Activated naive CD4-positive, alpha-beta T cell treated with anti-CD3 and anti-CD28 coated beads for 36 hours (primary cell): ENCODE data around the gene CLCN6. TPM values are rescaled to one million over a fixed set of nuclear protein-coding genes. Genes with fewer than 3 reads are reported as not detected.

ENCODE experiments used
- CTCF ChIA-PET: fragments of 350-600 bp; sonication (Branson Sonifier 250); formaldehyde crosslinking; loops from one replicate; lab custom pipeline; 2021; ENCODE audit warnings: antibody characterized with exemption; lab: Charles Lee
- DNase-seq: peaks from one replicate; pipeline ENCODE4 v3.0.0-alpha.2; 2020
- H3K27ac Mint-ChIP-seq: one replicate; pipeline ENCODE4 v1.8.0; 2021; ENCODE audit warnings: mild to moderate bottlenecking, mixed read lengths
- H3K27me3 Mint-ChIP-seq: one replicate; pipeline ENCODE4 v1.8.0; 2021; ENCODE audit warnings: low read depth, mixed read lengths
- H3K36me3 Mint-ChIP-seq: one replicate; pipeline ENCODE4 v1.8.0; 2021; ENCODE audit warnings: low read depth, mixed read lengths
- H3K4me1 Mint-ChIP-seq: one replicate; pipeline ENCODE4 v1.8.0; 2021; ENCODE audit warnings: low read depth, mixed read lengths
- H3K4me3 Mint-ChIP-seq: one replicate; pipeline ENCODE4 v1.8.0; 2021; ENCODE audit warnings: mild to moderate bottlenecking, moderate library complexity, mixed read lengths
- H3K9me3 Mint-ChIP-seq: one replicate; pipeline ENCODE4 v1.8.0; 2021; ENCODE audit warnings: mixed read lengths
- intact Hi-C: fragments of 100-400 bp; cut with micrococcal nuclease; formaldehyde crosslinking; loops from one replicate; pipeline ENCODE4 v1.15.1; 2023
- total RNA-seq, 2 experiments: library from RNA; stranded (reverse); gene quantifications; one replicate each; pipeline ENCODE4 v1.2.3, GENCODE V29; 2021

CLCN6 gene
- total RNA-seq, 2 experiments from 2014 or later, result 11.3 to 11.6 TPM

- H3K4me1 Mint-ChIP-seq, result peaks cover 8% of the 10 kb centered on the region
- no peak overlapping the region for H3K4me3 Mint-ChIP-seq
- intact Hi-C loops, result no loop called here
- CTCF ChIA-PET, result no interaction called here
- no peaks in the 10 kb centered on the region for H3K9me3 Mint-ChIP-seq
- DNase-seq, result peak; percentile 75
- H3K27ac Mint-ChIP-seq, result no peak overlapping the region
- peaks cover 48% of the 10 kb centered on the region for H3K27me3 Mint-ChIP-seq
- no peaks in the 10 kb centered on the region for H3K36me3 Mint-ChIP-seq
Measured at GRCh38 chr1:11858968-11859871, 53.2 kb downstream of the CLCN6 start.

GRCh38 chr1:11860083-11860482, 54.1 kb downstream of the CLCN6 start:
- no peak for DNase-seq
- Mint-ChIP-seq H3K9me3 (no peaks in the 10 kb centered on the region), H3K27me3 (peaks cover 47% of the 10 kb centered on the region), H3K36me3 (no peaks in the 10 kb centered on the region), H3K27ac (no peak overlapping the region), H3K4me3 (no peak overlapping the region), H3K4me1 (peaks cover 8% of the 10 kb centered on the region)
- intact Hi-C loops, result no loop called here
- CTCF ChIA-PET, result no interaction called here

GRCh38 chr1:11860587-11860986, 54.6 kb downstream of the CLCN6 start:
- no peak overlapping the region for H3K27ac Mint-ChIP-seq
- no peaks in the 10 kb centered on the region for H3K9me3 Mint-ChIP-seq
- intact Hi-C loops, result no loop called here
- H3K4me3 Mint-ChIP-seq, result no peak overlapping the region
- H3K27me3 Mint-ChIP-seq, result peaks cover 47% of the 10 kb centered on the region
- no peaks in the 10 kb centered on the region for H3K36me3 Mint-ChIP-seq
- peaks cover 8% of the 10 kb centered on the region for H3K4me1 Mint-ChIP-seq
- no peak for DNase-seq
- CTCF ChIA-PET, result no interaction called here

GRCh38 chr1:11862890-11863289, 56.9 kb downstream of the CLCN6 start:
- no peak overlapping the region for H3K4me3 Mint-ChIP-seq
- H3K27me3 Mint-ChIP-seq, result peaks cover 37% of the 10 kb centered on the region
- intact Hi-C loops, result no loop called here
- H3K27ac Mint-ChIP-seq, result no peak overlapping the region
- no peaks in the 10 kb centered on the region for H3K9me3 Mint-ChIP-seq
- CTCF ChIA-PET, result interaction anchor here (1.3 to 1.4 kb wide), 2 partner anchors 27 to 29 kb away, joined by 4 read pairs; no protein-coding TSS in a partner anchor
- no peak for DNase-seq
- no peaks in the 10 kb centered on the region for H3K4me1 Mint-ChIP-seq
- H3K36me3 Mint-ChIP-seq, result no peaks in the 10 kb centered on the region

- CTCF ChIA-PET, result no interaction called here
- Mint-ChIP-seq H3K27ac (no peak overlapping the region), H3K9me3 (no peaks in the 10 kb centered on the region), H3K4me1 (no peaks in the 10 kb centered on the region), H3K36me3 (no peaks in the 10 kb centered on the region), H3K4me3 (no peak overlapping the region), H3K27me3 (peaks cover 6% of the 10 kb centered on the region)
- no peak for DNase-seq
- intact Hi-C loops, result no loop called here
Measured at GRCh38 chr1:11868331-11868980, 62.5 kb downstream of the CLCN6 start.

GRCh38 chr1:11869104-11869503, 63.1 kb downstream of the CLCN6 start:
- CTCF ChIA-PET, result interaction anchor here (1.1 kb wide), 1 partner anchor 31 kb away, joined by 4 read pairs; no protein-coding TSS in a partner anchor
- DNase-seq, result no peak
- Mint-ChIP-seq H3K9me3 (no peaks in the 10 kb centered on the region), H3K27ac (no peak overlapping the region), H3K4me1 (no peaks in the 10 kb centered on the region), H3K27me3 (peaks cover 6% of the 10 kb centered on the region), H3K36me3 (no peaks in the 10 kb centered on the region), H3K4me3 (no peak overlapping the region)
- intact Hi-C loops, result no loop called here

GRCh38 chr1:11869650-11870207, 63.7 kb downstream of the CLCN6 start:
- Mint-ChIP-seq H3K36me3 (no peaks in the 10 kb centered on the region), H3K27ac (no peak overlapping the region), H3K27me3 (peaks cover 5% of the 10 kb centered on the region), H3K4me3 (no peak overlapping the region), H3K4me1 (no peaks in the 10 kb centered on the region), H3K9me3 (no peaks in the 10 kb centered on the region)
- DNase-seq, result no peak
- CTCF ChIA-PET, result interaction anchor here (1.1 kb wide), 1 partner anchor 32 kb away, joined by 4 read pairs; no protein-coding TSS in a partner anchor
- intact Hi-C loops, result no loop called here

GRCh38 chr1:11872545-11872944, 66.6 kb downstream of the CLCN6 start:
- H3K9me3 Mint-ChIP-seq, result no peaks in the 10 kb centered on the region
- CTCF ChIA-PET, result no interaction called here
- no peak for DNase-seq
- peaks cover 7% of the 10 kb centered on the region for H3K27me3 Mint-ChIP-seq
- H3K36me3 Mint-ChIP-seq, result no peaks in the 10 kb centered on the region
- intact Hi-C loops, result no loop called here
- no peak overlapping the region for H3K4me3 Mint-ChIP-seq
- H3K4me1 Mint-ChIP-seq, result no peaks in the 10 kb centered on the region
- H3K27ac Mint-ChIP-seq, result no peak overlapping the region

- H3K9me3 Mint-ChIP-seq, result no peaks in the 10 kb centered on the region
- DNase-seq, result no peak
- no peaks in the 10 kb centered on the region for H3K36me3 Mint-ChIP-seq
- H3K4me1 Mint-ChIP-seq, result no peaks in the 10 kb centered on the region
- no peak overlapping the region for H3K4me3 Mint-ChIP-seq
- intact Hi-C loops, result no loop called here
- H3K27me3 Mint-ChIP-seq, result peaks cover 7% of the 10 kb centered on the region
- H3K27ac Mint-ChIP-seq, result no peak overlapping the region
- CTCF ChIA-PET, result interaction anchor here (0.7 kb wide), 1 partner anchor 356 kb away, joined by 3 read pairs; the partner anchor contains the start of gene VPS13D
Measured at GRCh38 chr1:11873395-11874257, 67.6 kb downstream of the CLCN6 start.

- Mint-ChIP-seq H3K4me3 (no peak overlapping the region), H3K9me3 (no peaks in the 10 kb centered on the region), H3K36me3 (no peaks in the 10 kb centered on the region), H3K27me3 (peaks cover 7% of the 10 kb centered on the region), H3K27ac (no peak overlapping the region), H3K4me1 (no peaks in the 10 kb centered on the region)
- intact Hi-C loops, result no loop called here
- no peak for DNase-seq
- CTCF ChIA-PET, result interaction anchor here (0.7 kb wide), 1 partner anchor 356 kb away, joined by 3 read pairs; the partner anchor contains the start of gene VPS13D
Measured at GRCh38 chr1:11874258-11874562, 68.2 kb downstream of the CLCN6 start.

GRCh38 chr1:11874624-11875023, 68.6 kb downstream of the CLCN6 start:
- no peak for DNase-seq
- H3K9me3 Mint-ChIP-seq, result no peaks in the 10 kb centered on the region
- H3K36me3 Mint-ChIP-seq, result no peaks in the 10 kb centered on the region
- H3K27me3 Mint-ChIP-seq, result peaks cover 7% of the 10 kb centered on the region
- H3K4me3 Mint-ChIP-seq, result no peak overlapping the region
- intact Hi-C loops, result no loop called here
- CTCF ChIA-PET, result interaction anchor here (0.7 to 1.5 kb wide), 2 partner anchors 22 to 355 kb away, joined by 3 read pairs; partner anchors contain the start of gene VPS13D
- H3K4me1 Mint-ChIP-seq, result no peaks in the 10 kb centered on the region
- H3K27ac Mint-ChIP-seq, result no peak overlapping the region

GRCh38 chr1:11875094-11875493, 69.1 kb downstream of the CLCN6 start:
- no peak overlapping the region for H3K27ac Mint-ChIP-seq
- DNase-seq, result no peak

More at GRCh38 chr1:11875094-11875493, 69.1 kb downstream of the CLCN6 start:
- Mint-ChIP-seq H3K4me1 (no peaks in the 10 kb centered on the region), H3K4me3 (no peak overlapping the region), H3K27me3 (peaks cover 7% of the 10 kb centered on the region), H3K9me3 (no peaks in the 10 kb centered on the region), H3K36me3 (no peaks in the 10 kb centered on the region)
- CTCF ChIA-PET, result interaction anchor here (1.5 kb wide), 1 partner anchor 22 kb away, joined by 3 read pairs; no protein-coding TSS in a partner anchor
- intact Hi-C loops, result no loop called here
